Measurements from ENCODE around the gene ZC3H6. TPM values are rescaled to one million over a fixed set of nuclear protein-coding genes. Genes with fewer than 3 reads are reported as not detected.

ZC3H6 gene
- total and polyA plus RNA-seq, 2 experiments from 2014 or later = 2.9 to 10.7 TPM

DNA sequence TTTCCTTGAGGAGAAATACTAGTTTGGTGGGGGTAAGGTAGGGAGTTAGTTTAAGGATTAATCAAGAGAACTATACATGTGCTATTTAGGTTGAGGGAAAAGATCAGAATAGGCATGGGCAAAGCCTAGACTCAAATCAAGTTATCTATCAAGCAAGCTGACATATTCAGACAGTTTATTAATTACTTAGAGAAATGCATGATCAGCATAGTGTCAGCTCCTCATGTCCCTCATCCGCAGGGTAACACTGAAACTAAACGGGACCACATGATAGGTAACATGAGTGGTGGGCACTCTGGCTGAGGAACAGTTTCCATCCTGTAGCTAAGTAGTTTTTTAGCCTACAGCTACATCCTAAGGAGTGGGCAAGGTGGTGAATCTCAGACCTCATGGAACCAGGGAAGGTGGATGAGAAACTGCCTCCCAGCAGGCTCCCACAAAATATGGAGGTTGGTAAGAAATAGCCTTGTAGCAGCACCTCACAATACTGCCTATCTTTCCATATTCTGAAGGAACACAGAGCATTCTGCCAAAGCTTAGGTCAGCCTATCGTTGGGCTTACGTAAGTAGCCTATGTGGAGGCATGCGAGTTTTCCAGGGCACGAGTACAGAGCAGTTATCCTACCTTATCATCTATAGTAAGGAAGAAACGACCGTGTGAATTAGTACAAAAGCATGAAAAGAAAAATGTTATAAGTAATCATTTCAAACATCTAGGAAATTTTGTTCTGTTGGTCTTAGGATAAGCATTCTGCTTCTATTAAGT lies 18.4 kb downstream of the ZC3H6 start:
- Histone ChIP-seq H3K27ac (no peak overlapping the region), H3K4me3 (no peak overlapping the region), H3K4me1 (ENCODE audit: low read depth) (no peaks in the 10 kb centered on the region), H3K9me3 (ENCODE audit: low read depth) (no peaks in the 10 kb centered on the region), H3K36me3 (no peaks in the 10 kb centered on the region), H3K27me3 (no peaks in the 10 kb centered on the region)
- TF ChIP-seq, protein P1, sequence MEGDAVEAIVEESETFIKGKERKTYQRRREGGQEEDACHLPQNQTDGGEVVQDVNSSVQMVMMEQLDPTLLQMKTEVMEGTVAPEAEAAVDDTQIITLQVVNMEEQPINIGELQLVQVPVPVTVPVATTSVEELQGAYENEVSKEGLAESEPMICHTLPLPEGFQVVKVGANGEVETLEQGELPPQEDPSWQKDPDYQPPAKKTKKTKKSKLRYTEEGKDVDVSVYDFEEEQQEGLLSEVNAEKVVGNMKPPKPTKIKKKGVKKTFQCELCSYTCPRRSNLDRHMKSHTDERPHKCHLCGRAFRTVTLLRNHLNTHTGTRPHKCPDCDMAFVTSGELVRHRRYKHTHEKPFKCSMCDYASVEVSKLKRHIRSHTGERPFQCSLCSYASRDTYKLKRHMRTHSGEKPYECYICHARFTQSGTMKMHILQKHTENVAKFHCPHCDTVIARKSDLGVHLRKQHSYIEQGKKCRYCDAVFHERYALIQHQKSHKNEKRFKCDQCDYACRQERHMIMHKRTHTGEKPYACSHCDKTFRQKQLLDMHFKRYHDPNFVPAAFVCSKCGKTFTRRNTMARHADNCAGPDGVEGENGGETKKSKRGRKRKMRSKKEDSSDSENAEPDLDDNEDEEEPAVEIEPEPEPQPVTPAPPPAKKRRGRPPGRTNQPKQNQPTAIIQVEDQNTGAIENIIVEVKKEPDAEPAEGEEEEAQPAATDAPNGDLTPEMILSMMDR (IDR thresholded peaks at IDR 0.05; ENCODE audit: low read depth, low read length) = no peak
- DNase-seq (ENCODE audit: low read depth in 1 of 2, low spot score in 1 of 2) = peak in 1 of 2 donors; percentile 60

DNA sequence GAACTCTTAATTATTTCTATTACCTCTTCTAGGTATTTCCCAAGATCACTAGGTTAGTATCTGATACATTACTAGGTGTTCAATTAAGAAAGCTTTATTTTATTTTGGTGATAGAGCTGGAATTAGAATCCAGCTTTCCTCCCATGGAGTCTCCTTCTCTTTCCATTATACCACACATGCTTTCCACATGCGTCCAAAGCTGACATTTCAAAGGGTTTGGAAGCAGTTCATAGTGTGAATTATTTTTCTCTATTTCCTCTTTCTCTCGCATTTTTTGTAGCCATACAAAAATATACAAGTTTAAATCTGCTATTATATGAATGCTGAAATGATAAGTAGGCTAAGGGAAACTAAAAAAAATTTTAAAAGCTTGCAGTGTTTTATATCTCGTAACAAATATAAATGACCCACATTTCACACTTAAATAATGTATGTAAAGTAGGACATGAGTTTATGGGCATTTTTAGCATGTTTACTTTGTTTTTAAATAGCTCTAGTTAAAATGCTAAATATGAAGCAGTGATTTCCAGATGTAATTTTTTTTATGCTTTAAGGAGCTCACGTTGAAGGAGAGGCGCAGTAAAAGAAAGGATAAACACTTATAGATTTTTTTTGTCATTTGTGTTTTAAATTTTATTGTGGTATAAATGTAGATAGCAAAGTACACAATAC lies 20.1 kb downstream of the ZC3H6 start:
- no peak for DNase-seq (ENCODE audit: low read depth in 1 of 2, low spot score in 1 of 2)
- Histone ChIP-seq H3K27me3 (no peaks in the 10 kb centered on the region), H3K27ac (no peak overlapping the region), H3K4me1 (ENCODE audit: low read depth) (no peaks in the 10 kb centered on the region), H3K4me3 (no peak overlapping the region), H3K36me3 (no peaks in the 10 kb centered on the region), H3K9me3 (ENCODE audit: low read depth) (no peaks in the 10 kb centered on the region)
- TF ChIP-seq, protein P1 (IDR thresholded peaks at IDR 0.05; ENCODE audit: low read depth, low read length) = no peak

DNA sequence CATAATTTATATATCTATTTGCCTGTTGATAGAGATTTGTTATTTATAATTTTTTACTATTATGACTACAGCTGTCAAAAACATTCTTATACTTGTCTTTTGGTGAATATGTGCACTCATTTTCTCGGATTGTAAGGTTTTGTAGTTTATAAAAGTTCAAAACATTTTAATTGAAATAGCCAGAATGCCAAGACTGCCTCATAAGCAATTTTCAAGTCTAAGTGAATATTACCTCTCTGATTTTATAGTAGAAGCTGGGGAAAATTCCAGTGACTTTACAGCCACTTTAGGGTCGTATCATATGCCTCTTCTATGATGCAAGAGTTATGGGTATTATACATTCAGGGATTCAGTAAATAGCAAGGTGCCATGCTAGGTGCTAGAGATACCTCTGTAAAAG lies 21.0 kb downstream of the ZC3H6 start:
- Histone ChIP-seq H3K27me3 (no peaks in the 10 kb centered on the region), H3K4me3 (no peak overlapping the region), H3K9me3 (ENCODE audit: low read depth) (no peaks in the 10 kb centered on the region), H3K36me3 (no peaks in the 10 kb centered on the region), H3K27ac (no peak overlapping the region), H3K4me1 (ENCODE audit: low read depth) (no peaks in the 10 kb centered on the region)
- TF ChIP-seq, protein P1 (IDR thresholded peaks at IDR 0.05; ENCODE audit: low read depth, low read length) = no peak
- no peak for DNase-seq (ENCODE audit: low read depth in 1 of 2, low spot score in 1 of 2)

DNA sequence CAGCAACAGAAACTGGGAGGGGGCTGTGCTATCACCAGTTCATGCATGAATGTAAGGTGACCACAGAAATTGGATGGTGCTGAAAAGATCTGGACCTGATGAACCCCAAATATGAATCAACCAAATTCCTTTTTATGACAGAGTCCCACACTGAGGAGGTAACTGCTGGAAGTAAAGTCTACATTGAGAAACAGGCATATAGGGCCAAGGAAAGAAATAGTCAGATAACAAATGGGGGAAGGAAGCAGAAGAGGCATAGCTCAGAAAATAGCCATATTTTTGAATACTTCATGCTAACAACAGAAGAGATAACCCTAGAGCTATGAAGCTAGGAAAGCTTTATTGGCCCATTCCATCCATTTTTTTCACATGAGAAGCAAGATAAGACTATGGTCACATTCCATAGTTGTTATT lies 25.8 kb downstream of the ZC3H6 start:
- no peak overlapping the region for H3K27ac ChIP-seq
- peaks cover 9% of the 10 kb centered on the region for H3K36me3 ChIP-seq
- H3K4me1 ChIP-seq (ENCODE audit: low read depth) = no peaks in the 10 kb centered on the region
- peak in 1 of 2 donors; percentile 92 for DNase-seq (ENCODE audit: low read depth in 1 of 2, low spot score in 1 of 2)
- no peak overlapping the region for H3K4me3 ChIP-seq
- no peaks in the 10 kb centered on the region for H3K9me3 ChIP-seq (ENCODE audit: low read depth)
- TF ChIP-seq, protein P1 (IDR thresholded peaks at IDR 0.05; ENCODE audit: low read depth, low read length) = no peak
- no peaks in the 10 kb centered on the region for H3K27me3 ChIP-seq

DNA sequence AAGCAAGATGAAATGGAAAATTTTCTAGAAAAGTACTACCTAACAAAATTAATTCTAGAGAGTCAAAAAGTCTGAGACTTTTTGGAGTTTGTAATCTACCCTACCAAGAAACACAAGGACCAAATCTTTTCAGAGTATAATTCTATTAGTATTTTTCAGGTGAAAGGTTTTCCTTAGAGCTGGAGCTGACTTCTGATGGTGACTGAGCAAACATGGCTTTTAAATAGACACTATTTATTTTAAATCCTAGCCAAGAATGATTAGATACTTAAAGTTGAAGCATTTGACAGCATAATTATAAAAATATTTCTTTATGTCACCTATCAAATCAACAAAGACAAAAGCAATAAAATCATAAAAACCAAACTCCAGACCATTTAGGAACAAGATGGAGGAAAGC lies 26.6 kb downstream of the ZC3H6 start:
- no peak for DNase-seq (ENCODE audit: low read depth in 1 of 2, low spot score in 1 of 2)
- no peak overlapping the region for H3K27ac ChIP-seq

More for the DNA sequence above, 26.6 kb downstream of the ZC3H6 start:
- H3K36me3 ChIP-seq = peaks cover 9% of the 10 kb centered on the region
- no peaks in the 10 kb centered on the region for H3K9me3 ChIP-seq (ENCODE audit: low read depth)
- no peak overlapping the region for H3K4me3 ChIP-seq
- H3K4me1 ChIP-seq (ENCODE audit: low read depth) = no peaks in the 10 kb centered on the region
- TF ChIP-seq, protein P1 (IDR thresholded peaks at IDR 0.05; ENCODE audit: low read depth, low read length) = no peak
- H3K27me3 ChIP-seq = no peaks in the 10 kb centered on the region

Measured in cardiac muscle cell (in vitro differentiated cells and primary cell).